G401 (cell line): ENCODE results near the gene PIANP. TPM values are rescaled to one million over a fixed set of nuclear protein-coding genes. Genes with fewer than 3 reads are reported as not detected.

Experiments used
- DNase-seq: peaks from one replicate; pipeline ENCODE4 v3.0.0-alpha.2; 2015; ENCODE audit warnings: low spot score
- in situ Hi-C: cut with HindIII; loops from 2 replicates; pipeline ENCODE4 v1.10.0; 2016; ENCODE audit warnings: low sequenced_read_pairs, mixed read lengths
- total RNA-seq: library from RNA; depleted of rRNA; stranded (reverse); fragments of >200 nt; shearing (Covaris generic); gene quantifications from 2 replicates; pipeline ENCODE4 v1.2.3, GENCODE V29; 2014; rRNA removed

Gene PIANP
- total RNA-seq, 1 experiment from 2014 or later, result 0.44 TPM

DNA sequence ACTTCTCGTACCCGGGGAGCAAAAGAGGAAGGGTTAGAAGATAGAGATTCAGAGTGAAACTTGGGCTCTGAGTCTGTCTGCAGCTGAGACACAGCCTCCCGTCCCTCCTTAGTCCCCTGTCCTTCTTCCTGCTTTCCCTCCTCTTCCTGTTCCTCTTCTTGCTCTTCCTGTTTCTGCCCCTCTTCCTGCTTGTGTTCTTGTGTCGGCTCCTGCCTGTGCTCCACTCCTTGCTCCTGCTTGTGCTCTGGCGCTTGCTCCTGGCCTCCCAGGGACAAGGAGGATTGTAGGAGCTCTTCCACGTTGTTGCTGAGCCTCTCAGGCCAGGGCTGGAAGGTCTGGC lies 56.4 kb downstream of the PIANP start:
- DNase-seq, result no peak
- in situ Hi-C loops, result no loop called here

Other genes with a start within 250 kb of the PIANP start
- gene TAPBPL, start 248.8 kb downstream of the PIANP start, total RNA-seq, result 0.25 TPM in 1 of 2 replicates, not detected in the other
- 7.6 and 9.3 TPM in 2 replicates for gene VAMP1, start 230.1 kb downstream of the PIANP start, total RNA-seq
- 363 and 396 TPM in 2 replicates for gene MRPL51, start 207.6 kb downstream of the PIANP start, total RNA-seq
- gene NCAPD2, start 206.7 kb downstream of the PIANP start, total RNA-seq, result 86.1 and 102 TPM in 2 replicates
- 3,766 and 4,312 TPM in 2 replicates for gene GAPDH, start 166.3 kb downstream of the PIANP start, total RNA-seq
- gene IFFO1, start 144.8 kb downstream of the PIANP start, total RNA-seq, result 11.7 and 13.2 TPM in 2 replicates
- gene NOP2, start 132.5 kb downstream of the PIANP start, total RNA-seq, result 45.5 and 70.7 TPM in 2 replicates
- 374 and 375 TPM in 2 replicates for gene CHD4, start 93.4 kb downstream of the PIANP start, total RNA-seq
- gene LPAR5, start 64.9 kb downstream of the PIANP start, total RNA-seq, result 0.03 TPM in 1 of 2 replicates, not detected in the other
- not detected in 2 replicates for gene ACRBP, start 53.4 kb downstream of the PIANP start, total RNA-seq
- gene ING4, start 37.7 kb downstream of the PIANP start, total RNA-seq, result 33.0 and 47.7 TPM in 2 replicates
- gene ZNF384, start 11.4 kb downstream of the PIANP start, total RNA-seq, result 14.9 and 25.5 TPM in 2 replicates
- 47.0 and 47.6 TPM in 2 replicates for gene COPS7A, start 23.2 kb upstream of the PIANP start, total RNA-seq
- gene MLF2, start 52.3 kb upstream of the PIANP start, total RNA-seq, result 342 and 364 TPM in 2 replicates
- 259 and 267 TPM in 2 replicates for gene PTMS, start 65.5 kb upstream of the PIANP start, total RNA-seq
- 0.31 and 0.58 TPM in 2 replicates for gene LAG3, start 71.7 kb upstream of the PIANP start, total RNA-seq
- 0.34 and 1.3 TPM in 2 replicates for gene CD4, start 88.7 kb upstream of the PIANP start, total RNA-seq
- 37.7 and 59.0 TPM in 2 replicates for gene GPR162, start 121.0 kb upstream of the PIANP start, total RNA-seq
- 56.4 and 70.5 TPM in 2 replicates for gene P3H3, start 127.6 kb upstream of the PIANP start, total RNA-seq
- 0.25 and 3.8 TPM in 2 replicates for gene GNB3, start 140.1 kb upstream of the PIANP start, total RNA-seq
- gene CDCA3, start 150.5 kb upstream of the PIANP start, total RNA-seq, result 84.2 and 103 TPM in 2 replicates
- gene USP5, start 151.3 kb upstream of the PIANP start, total RNA-seq, result 137 and 156 TPM in 2 replicates
- 1,506 and 1,683 TPM in 2 replicates for gene TPI1, start 166.7 kb upstream of the PIANP start, total RNA-seq
- 30.6 and 38.3 TPM in 2 replicates for gene SPSB2, start 172.5 kb upstream of the PIANP start, total RNA-seq
- 7.0 and 16.1 TPM in 2 replicates for gene LRRC23, start 204.0 kb upstream of the PIANP start, total RNA-seq
- gene ENO2, start 213.8 kb upstream of the PIANP start, total RNA-seq, result 3.3 and 13.2 TPM in 2 replicates
- gene ATN1, start 227.1 kb upstream of the PIANP start, total RNA-seq, result 2.2 and 6.2 TPM in 2 replicates
- gene RNU7-1, start 243.0 kb upstream of the PIANP start, total RNA-seq, result not detected in 2 replicates
- 88.1 and 132 TPM in 2 replicates for gene C12orf57, start 243.2 kb upstream of the PIANP start, total RNA-seq